H1 (cell line): ENCODE measurements around the gene BCAS3. TPM values are rescaled to one million over a fixed set of nuclear protein-coding genes. Genes with fewer than 3 reads are reported as not detected.

ENCODE experiments used
- CTCF ChIA-PET: fragments of 300-600 bp; sonication (Branson Sonifier 250); formaldehyde crosslinking; loops from one replicate; lab custom pipeline; 2021; ENCODE audit not compliant: partially characterized antibody; lab: Charles Lee
- POLR2A ChIA-PET: fragments of 300-600 bp; sonication (Branson Sonifier 250); formaldehyde crosslinking; loops from one replicate; lab custom pipeline; 2021; ENCODE audit warnings: inconsistent platforms; ENCODE audit not compliant: partially characterized antibody; lab: Charles Lee
- DNase-seq, 2 experiments: peaks; one replicate each; pipeline versions ENCODE4 v3.0.0 to v3.0.0-alpha.2; 2010 to 2022; ENCODE audit warnings: low spot score in 2 of 2, low read depth in 1 of 2, mixed read lengths in 1 of 2
- FAIRE-seq: peaks from 2 replicates; lab custom pipeline; 2011; peaks lifted over from hg19 to GRCh38; lab: Jason Lieb, UNC
- H2AFZ ChIP-seq: 2 replicates; pipeline ENCODE4 v1.8.1; 2012; ENCODE audit warnings: low read length, inconsistent platforms
- H2AK5ac ChIP-seq: 2 replicates; pipeline ENCODE4 v1.6.1; 2013; ENCODE audit warnings: low read depth, low read length
- H2BK120ac ChIP-seq: replicated peaks from 2 replicates; pipeline ENCODE3; 2013; ENCODE audit warnings: low read depth, low read length, inconsistent platforms
- H2BK12ac ChIP-seq: 2 replicates; pipeline ENCODE4 v1.6.1; 2013; ENCODE audit warnings: low read depth, low read length
- H2BK15ac ChIP-seq: 2 replicates; pipeline ENCODE4 v1.6.1; 2013; ENCODE audit warnings: low read length
- H2BK20ac ChIP-seq: 2 replicates; pipeline ENCODE4 v1.6.1; 2013; ENCODE audit warnings: low read length
- H2BK5ac ChIP-seq: 2 replicates; pipeline ENCODE4 v1.6.1; 2013; ENCODE audit warnings: low read depth, low read length
- H3K14ac ChIP-seq: 2 replicates; pipeline ENCODE4 v1.6.1; 2013; ENCODE audit warnings: inconsistent platforms; ENCODE audit not compliant: insufficient read length
- H3K18ac ChIP-seq: 2 replicates; pipeline ENCODE4 v1.6.1; 2013; ENCODE audit warnings: low read length; ENCODE audit errors: extremely low read depth
- H3K23ac ChIP-seq: 2 replicates; pipeline ENCODE4 v1.6.1; 2013; ENCODE audit warnings: inconsistent platforms; ENCODE audit not compliant: insufficient read length
- H3K23me2 ChIP-seq: 2 replicates; pipeline ENCODE4 v1.6.1; 2013; ENCODE audit warnings: low read depth, low read length
- H3K27ac ChIP-seq: 2 replicates; pipeline ENCODE4 v1.6.1; 2011; ENCODE audit warnings: low read depth, low read length, inconsistent platforms
- H3K27me3 ChIP-seq, 4 experiments: replicated peaks in 1 of 4; 1 replicate in 1 of 4; 2 replicates in 3 of 4; pipeline versions ENCODE4 v1.6.1 to v1.8.1; 2011 to 2013; ENCODE audit warnings: low read length in 3 of 4, mild to moderate bottlenecking in 3 of 4, inconsistent platforms in 2 of 4, mixed read lengths in 2 of 4, moderate library complexity in 1 of 4; ENCODE audit not compliant: control insufficient read depth in 3 of 4, insufficient read depth in 3 of 4; ENCODE audit errors: extremely low read depth in 1 of 4
- H3K36me3 ChIP-seq, 4 experiments: 2 replicates each; pipeline versions ENCODE4 v1.6.1 to v1.8.1; 2011 to 2013; ENCODE audit warnings: mild to moderate bottlenecking in 4 of 4, low read length in 3 of 4, moderate library complexity in 2 of 4, control low read depth in 1 of 4, inconsistent platforms in 1 of 4; ENCODE audit not compliant: insufficient read depth in 4 of 4, control insufficient read depth in 2 of 4
- H3K4ac ChIP-seq: replicated peaks from 2 replicates; pipeline ENCODE3; 2013; ENCODE audit warnings: low read length, low read depth, mixed read lengths, inconsistent platforms; ENCODE audit not compliant: insufficient read length
- H3K4me1 ChIP-seq, 4 experiments: replicated peaks in 1 of 4; 1 replicate in 1 of 4; 2 replicates in 3 of 4; pipeline versions ENCODE4 v1.6.1 to v1.8.1; 2011 to 2013; ENCODE audit warnings: low read length in 3 of 4, inconsistent platforms in 2 of 4, mixed read lengths in 1 of 4; ENCODE audit not compliant: insufficient read depth in 4 of 4, control insufficient read depth in 3 of 4
- H3K4me2 ChIP-seq, 2 experiments: 2 replicates each; pipeline versions ENCODE4 v1.6.1 to v1.8.1; 2011 to 2013; ENCODE audit warnings: low read depth in 2 of 2, low read length in 2 of 2, control low read depth in 1 of 2, inconsistent platforms in 1 of 2, mild to moderate bottlenecking in 1 of 2; ENCODE audit not compliant: insufficient read depth in 1 of 2
- H3K4me3 ChIP-seq, 4 experiments: fragments of 200-600, 300-600 bp in 1 of 4; sonication (generic), shearing (Covaris generic), sonication (Bioruptor Twin) in 1 of 4; 2 replicates each; pipeline versions ENCODE4 v1.5.1 to v1.8.1; 2011 to 2016; ENCODE audit warnings: low read length in 4 of 4, low read depth in 3 of 4, control low read depth in 2 of 4, inconsistent platforms in 2 of 4, mild to moderate bottlenecking in 2 of 4, mixed read lengths in 1 of 4, moderate library complexity in 1 of 4; ENCODE audit not compliant: insufficient read depth in 2 of 4; ENCODE audit errors: extremely low read depth in 1 of 4
- H3K56ac ChIP-seq: replicated peaks from 2 replicates; pipeline ENCODE3; 2013; ENCODE audit warnings: low read depth, mild to moderate bottlenecking, mixed read lengths, low read length, inconsistent platforms; ENCODE audit not compliant: insufficient read length
- H3K79me1 ChIP-seq: 2 replicates; pipeline ENCODE4 v1.6.1; 2013; ENCODE audit warnings: low read depth, low read length, control low read depth
- H3K79me2 ChIP-seq, 2 experiments: 2 replicates each; pipeline versions ENCODE4 v1.6.1 to v1.8.1; 2012 to 2013; ENCODE audit warnings: low read length in 2 of 2, mild to moderate bottlenecking in 2 of 2, inconsistent platforms in 1 of 2; ENCODE audit not compliant: insufficient read depth in 2 of 2, control insufficient read depth in 1 of 2
- H3K9ac ChIP-seq, 4 experiments: replicated peaks in 1 of 4; 1 replicate in 1 of 4; 2 replicates in 3 of 4; pipeline versions ENCODE4 v1.6.1 to v1.8.1; 2011 to 2013; ENCODE audit warnings: low read depth in 3 of 4, low read length in 3 of 4, control low read depth in 2 of 4, mild to moderate bottlenecking in 2 of 4, moderate library complexity in 2 of 4, inconsistent platforms in 1 of 4; ENCODE audit errors: extremely low read depth in 1 of 4
- H3K9me3 ChIP-seq, 2 experiments: 2 replicates each; pipeline versions ENCODE4 v1.6.1 to v1.8.1; 2012 to 2013; ENCODE audit warnings: mild to moderate bottlenecking in 2 of 2, moderate library complexity in 2 of 2, control low read depth in 1 of 2, inconsistent platforms in 1 of 2, low read depth in 1 of 2, low read length in 1 of 2, mixed read lengths in 1 of 2; ENCODE audit not compliant: insufficient read depth in 2 of 2
- H4K20me1 ChIP-seq, 2 experiments: replicated peaks in 1 of 2; 2 replicates each; pipeline versions ENCODE3 to v1.8.1; 2011 to 2013; ENCODE audit warnings: inconsistent platforms in 2 of 2, low read length in 2 of 2, mild to moderate bottlenecking in 1 of 2; ENCODE audit not compliant: insufficient read depth in 2 of 2, control insufficient read depth in 1 of 2
- H4K5ac ChIP-seq: 2 replicates; pipeline ENCODE4 v1.6.1; 2013; ENCODE audit warnings: low read length, low read depth, mixed read lengths, inconsistent platforms; ENCODE audit not compliant: insufficient read length
- H4K8ac ChIP-seq: 2 replicates; pipeline ENCODE4 v1.8.0; 2013; ENCODE audit warnings: mild to moderate bottlenecking, moderate library complexity, low read length, inconsistent platforms; ENCODE audit not compliant: insufficient read depth; ENCODE audit errors: extremely low read depth
- H4K91ac ChIP-seq: replicated peaks from 2 replicates; pipeline ENCODE3; 2013; ENCODE audit warnings: low read length, mixed read lengths, inconsistent platforms; ENCODE audit not compliant: insufficient read length
- CEBPB ChIP-seq: IDR thresholded peaks from 2 replicates; pipeline ENCODE4 v1.6.1; 2012; ENCODE audit warnings: low read depth, low read length
- CHD7 ChIP-seq: fragments of 300-600 bp; sonication (generic); IDR thresholded peaks from 2 replicates; pipeline ENCODE4 v1.7.1; 2012; ENCODE audit warnings: low read length, moderate library complexity, mild to moderate bottlenecking, inconsistent platforms; ENCODE audit not compliant: insufficient replicate concordance
- polyA plus RNA-seq, 7 experiments: library from polyadenylated mRNA; depleted of rRNA in 3 of 7; stranded (reverse) in 5 of 7; unstranded in 2 of 7; fragments of >200 nt in 5 of 7; fragments of 200-250 nt in 2 of 7; gene quantifications; 1 replicate in 5 of 7; 2 replicates in 1 of 7; 4 replicates in 1 of 7; pipeline versions ENCODE4 v1.2.1 to v1.2.3, GENCODE V29; 2011 to 2013; ENCODE audit warnings: missing spikeins in 2 of 7, mixed read lengths in 2 of 7
- total RNA-seq: library from RNA; stranded (reverse); fragmentation: NEBNext Ultra II Directional; extraction: Animal tissue kit (Norgen Biotek cat#: 25700); gene quantifications from 2 replicates; pipeline ENCODE4 v1.2.1, GENCODE V29; 2021

Gene BCAS3
- total and polyA plus RNA-seq, 2 of the 8 experiments (the other 6 are each of a cell fraction or from before 2014, with no cell fraction given), result 9.9 to 13.3 TPM

GRCh38 chr17:60862482-60862881 lies 184.8 kb downstream of the BCAS3 start:
- no peak overlapping the region for H3K4me3 ChIP-seq
- H3K9ac ChIP-seq, result no peak overlapping the region
- no peaks in the 10 kb centered on the region for H3K9me3 ChIP-seq
- H3K4ac ChIP-seq, result no peak overlapping the region
- H2AFZ ChIP-seq, result no peak overlapping the region
- no peak overlapping the region for H4K5ac ChIP-seq
- H3K79me1 ChIP-seq, result no peaks in the 10 kb centered on the region
- H3K27ac ChIP-seq, result no peak overlapping the region
- H2AK5ac ChIP-seq, result no peak overlapping the region
- no peaks in the 10 kb centered on the region for H3K36me3 ChIP-seq
- no peak overlapping the region for H2BK5ac ChIP-seq
- CTCF ChIA-PET, result interaction anchor here (0.6 kb wide), 1 partner anchor 62 kb away, joined by 4 read pairs; no protein-coding TSS in a partner anchor
- no peak overlapping the region for H4K91ac ChIP-seq
- H3K4me1 ChIP-seq, result no peaks in the 10 kb centered on the region
- FAIRE-seq (no peak), DNase-seq (no peak)
- no peak overlapping the region for H3K18ac ChIP-seq
- H3K56ac ChIP-seq, result no peak overlapping the region
- no peaks in the 10 kb centered on the region for H3K79me2 ChIP-seq
- no peak overlapping the region for H4K8ac ChIP-seq
- H3K27me3 ChIP-seq, result no peaks in the 10 kb centered on the region
- H3K14ac ChIP-seq, result no peak overlapping the region
- no peak overlapping the region for H2BK15ac ChIP-seq
- no peak overlapping the region for H2BK20ac ChIP-seq
- H3K4me2 ChIP-seq, result no peak overlapping the region
- H3K23me2 ChIP-seq, result no peaks in the 10 kb centered on the region
- no peaks in the 10 kb centered on the region for H4K20me1 ChIP-seq
- H2BK12ac ChIP-seq, result no peak overlapping the region
- POLR2A ChIA-PET, result no interaction called here
- no peak overlapping the region for H3K23ac ChIP-seq
- H2BK120ac ChIP-seq, result no peak overlapping the region
- TF ChIP-seq CEBPB (no peak), CHD7 (no peak)
